ENCODE data around the gene POU2F3. TPM values are rescaled to one million over a fixed set of nuclear protein-coding genes. Genes with fewer than 3 reads are reported as not detected.

The POU2F3 gene
- total and polyA plus RNA-seq, 2 experiments from 2014 or later = 0.15 to 0.40 TPM

DNA sequence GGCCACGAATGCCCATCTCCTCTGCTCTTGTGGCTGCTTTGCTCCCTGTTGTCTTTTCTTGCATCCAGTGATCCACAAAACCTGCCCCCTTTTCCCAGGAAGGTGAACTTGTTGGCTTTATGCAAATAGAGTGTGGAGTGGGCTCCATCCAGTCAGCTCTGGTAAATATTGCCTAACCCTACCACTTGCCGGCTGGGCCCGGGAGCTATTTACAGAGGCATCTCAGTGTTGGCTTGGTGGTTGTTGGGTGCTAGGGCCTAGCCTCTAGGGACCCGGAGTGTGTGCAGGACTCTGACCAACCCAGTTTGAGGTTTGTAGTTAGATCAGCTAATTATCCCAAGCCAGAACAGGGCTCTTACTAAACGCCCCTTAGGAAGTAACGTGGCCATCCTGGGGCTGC lies 44.3 kb downstream of the POU2F3 start:
- Histone ChIP-seq H3K4me3 (no peak overlapping the region), H3K27ac (no peak overlapping the region), H3K4me1 (ENCODE audit: low read depth) (peaks cover 30% of the 10 kb centered on the region), H3K9me3 (ENCODE audit: low read depth) (no peaks in the 10 kb centered on the region), H3K36me3 (no peaks in the 10 kb centered on the region), H3K27me3 (peaks cover 11% of the 10 kb centered on the region)
- TF ChIP-seq, protein P1, sequence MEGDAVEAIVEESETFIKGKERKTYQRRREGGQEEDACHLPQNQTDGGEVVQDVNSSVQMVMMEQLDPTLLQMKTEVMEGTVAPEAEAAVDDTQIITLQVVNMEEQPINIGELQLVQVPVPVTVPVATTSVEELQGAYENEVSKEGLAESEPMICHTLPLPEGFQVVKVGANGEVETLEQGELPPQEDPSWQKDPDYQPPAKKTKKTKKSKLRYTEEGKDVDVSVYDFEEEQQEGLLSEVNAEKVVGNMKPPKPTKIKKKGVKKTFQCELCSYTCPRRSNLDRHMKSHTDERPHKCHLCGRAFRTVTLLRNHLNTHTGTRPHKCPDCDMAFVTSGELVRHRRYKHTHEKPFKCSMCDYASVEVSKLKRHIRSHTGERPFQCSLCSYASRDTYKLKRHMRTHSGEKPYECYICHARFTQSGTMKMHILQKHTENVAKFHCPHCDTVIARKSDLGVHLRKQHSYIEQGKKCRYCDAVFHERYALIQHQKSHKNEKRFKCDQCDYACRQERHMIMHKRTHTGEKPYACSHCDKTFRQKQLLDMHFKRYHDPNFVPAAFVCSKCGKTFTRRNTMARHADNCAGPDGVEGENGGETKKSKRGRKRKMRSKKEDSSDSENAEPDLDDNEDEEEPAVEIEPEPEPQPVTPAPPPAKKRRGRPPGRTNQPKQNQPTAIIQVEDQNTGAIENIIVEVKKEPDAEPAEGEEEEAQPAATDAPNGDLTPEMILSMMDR (IDR thresholded peaks at IDR 0.05; ENCODE audit: low read depth, low read length) = no peak
- DNase-seq (ENCODE audit: low read depth in 1 of 2, low spot score in 1 of 2) = no peak

DNA sequence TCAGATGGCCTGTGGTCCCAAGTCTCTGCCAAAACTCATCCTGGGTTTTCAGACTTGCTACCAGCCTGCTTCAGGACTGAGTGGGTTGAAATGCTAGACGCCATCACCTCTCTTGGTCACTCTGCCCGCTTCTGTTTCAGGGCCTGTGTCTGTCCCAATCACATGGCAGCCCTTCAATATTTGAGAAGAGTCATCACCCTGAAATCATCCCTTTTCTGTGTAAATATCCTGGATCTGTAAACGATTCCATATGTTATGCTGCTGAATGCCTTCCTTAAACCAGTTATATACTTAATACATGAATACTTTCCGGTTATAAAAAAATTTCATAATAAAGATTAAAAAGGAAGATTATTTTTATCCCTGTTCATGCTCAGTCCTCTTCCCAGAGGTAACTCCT lies 45.3 kb downstream of the POU2F3 start:
- TF ChIP-seq, protein P1 (IDR thresholded peaks at IDR 0.05; ENCODE audit: low read depth, low read length) = no peak
- no peak overlapping the region for H3K27ac ChIP-seq
- peaks cover 21% of the 10 kb centered on the region for H3K4me1 ChIP-seq (ENCODE audit: low read depth)
- H3K36me3 ChIP-seq = no peaks in the 10 kb centered on the region
- DNase-seq (ENCODE audit: low read depth in 1 of 2, low spot score in 1 of 2) = no peak
- H3K27me3 ChIP-seq = peaks cover 21% of the 10 kb centered on the region
- H3K9me3 ChIP-seq (ENCODE audit: low read depth) = no peaks in the 10 kb centered on the region
- no peak overlapping the region for H3K4me3 ChIP-seq

DNA sequence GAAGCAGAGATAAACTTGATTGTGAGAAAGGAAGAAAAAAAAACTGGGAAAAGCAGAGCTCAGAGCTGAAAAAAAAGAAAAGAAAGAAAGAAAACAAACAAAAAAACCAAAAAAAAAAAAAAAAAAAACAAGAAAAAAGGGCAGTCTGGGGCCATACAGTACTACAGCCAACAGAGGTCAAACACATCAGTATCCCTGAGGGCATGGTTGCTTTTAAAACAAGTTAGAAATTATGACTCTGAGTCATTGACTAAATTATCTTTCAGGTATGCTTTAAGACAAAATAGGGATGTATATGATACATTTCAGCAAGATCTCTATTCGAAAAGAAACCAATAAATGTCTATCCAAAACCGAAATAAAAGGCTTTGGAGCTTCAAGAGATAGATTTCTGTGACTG lies 48.1 kb downstream of the POU2F3 start:
- Histone ChIP-seq H3K27me3 (peaks cover 45% of the 10 kb centered on the region), H3K36me3 (no peaks in the 10 kb centered on the region), H3K9me3 (ENCODE audit: low read depth) (no peaks in the 10 kb centered on the region), H3K4me1 (ENCODE audit: low read depth) (peaks cover 2% of the 10 kb centered on the region), H3K27ac (no peak overlapping the region), H3K4me3 (no peak overlapping the region)
- DNase-seq (ENCODE audit: low read depth in 1 of 2, low spot score in 1 of 2) = no peak
- TF ChIP-seq, protein P1 (IDR thresholded peaks at IDR 0.05; ENCODE audit: low read depth, low read length) = no peak

DNA sequence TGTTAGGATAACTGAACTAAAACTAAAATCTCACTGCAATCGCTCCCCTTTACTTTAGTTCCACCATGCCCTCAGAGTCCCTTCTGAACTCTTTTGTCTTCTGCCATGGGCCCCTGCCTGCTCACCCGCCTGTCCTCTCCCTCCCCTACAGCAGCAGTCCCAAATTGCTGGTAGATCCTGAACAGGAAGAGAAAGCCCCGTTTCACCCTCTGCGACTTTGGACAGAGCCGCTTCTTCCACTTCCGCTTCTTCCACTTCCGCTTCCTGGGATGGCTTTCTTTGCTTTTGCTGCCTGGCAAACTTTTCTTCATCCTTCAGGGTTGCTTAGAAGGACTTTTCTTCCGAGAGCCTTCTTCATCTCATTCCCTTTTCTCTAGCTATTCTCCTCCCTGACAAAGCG lies 49.5 kb downstream of the POU2F3 start:
- TF ChIP-seq, protein P1 (IDR thresholded peaks at IDR 0.05; ENCODE audit: low read depth, low read length) = no peak
- no peak for DNase-seq (ENCODE audit: low read depth in 1 of 2, low spot score in 1 of 2)

DNA sequence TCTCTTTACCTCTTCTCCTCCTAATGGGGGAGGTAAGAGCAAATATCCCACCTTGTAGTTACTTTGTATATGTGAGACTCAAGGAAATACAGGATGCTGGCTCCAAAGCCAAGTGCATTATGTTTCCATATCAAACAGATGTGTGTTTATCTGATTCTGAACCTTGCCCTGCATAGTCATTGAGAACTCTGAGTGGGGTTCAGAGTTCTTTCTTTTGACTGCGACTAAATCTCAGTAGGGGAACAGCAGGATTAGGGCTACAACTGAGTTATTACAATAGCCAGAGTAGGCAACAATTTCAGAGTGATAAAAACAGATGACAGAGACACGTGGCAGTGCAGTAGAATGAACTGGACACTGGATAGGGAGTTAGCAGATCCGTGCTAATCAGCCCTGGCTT lies 51.0 kb downstream of the POU2F3 start:
- no peaks in the 10 kb centered on the region for H3K9me3 ChIP-seq (ENCODE audit: low read depth)
- peaks cover 2% of the 10 kb centered on the region for H3K4me1 ChIP-seq (ENCODE audit: low read depth)
- H3K4me3 ChIP-seq = no peak overlapping the region
- peaks cover 69% of the 10 kb centered on the region for H3K27me3 ChIP-seq
- no peak for DNase-seq (ENCODE audit: low read depth in 1 of 2, low spot score in 1 of 2)
- no peak overlapping the region for H3K27ac ChIP-seq
- TF ChIP-seq, protein P1 (IDR thresholded peaks at IDR 0.05; ENCODE audit: low read depth, low read length) = no peak
- H3K36me3 ChIP-seq = no peaks in the 10 kb centered on the region

More for the DNA sequence above, 49.5 kb downstream of the POU2F3 start:
- H3K27me3 ChIP-seq = peaks cover 59% of the 10 kb centered on the region
- no peaks in the 10 kb centered on the region for H3K36me3 ChIP-seq
- H3K9me3 ChIP-seq (ENCODE audit: low read depth) = no peaks in the 10 kb centered on the region
- peaks cover 2% of the 10 kb centered on the region for H3K4me1 ChIP-seq (ENCODE audit: low read depth)
- no peak overlapping the region for H3K4me3 ChIP-seq
- H3K27ac ChIP-seq = no peak overlapping the region
